Aorta (tissue), 5 donors: ENCODE results near the gene PSMF1. TPM values are rescaled to one million over a fixed set of nuclear protein-coding genes. Genes with fewer than 3 reads are reported as not detected.

Source experiments
- ATAC-seq: fragments of 200-7000 bp; cut with Tn5 transposase; one replicate; pipeline ENCODE4 v1.9.1; 2022; ENCODE audit warnings: moderate library complexity; ENCODE audit not compliant: low FRiP score
- DNase-seq, 2 donors: peaks; one replicate each; pipeline ENCODE4 v3.0.0-alpha.2; 2020
- H3K27ac ChIP-seq, 2 donors: one replicate each; pipeline ENCODE4 v1.5.1; 2013; ENCODE audit warnings: low read length in 2 of 2, mild to moderate bottlenecking in 2 of 2, moderate library complexity in 2 of 2, control low read depth in 1 of 2, inconsistent platforms in 1 of 2, low read depth in 1 of 2
- H3K27me3 ChIP-seq, 2 donors: one replicate each; pipeline ENCODE4 v1.6.1; 2013; ENCODE audit warnings: control low read depth in 1 of 2, low read length in 1 of 2, mild to moderate bottlenecking in 1 of 2, moderate library complexity in 1 of 2; ENCODE audit not compliant: insufficient read depth in 2 of 2, control insufficient read depth in 1 of 2
- H3K36me3 ChIP-seq, 2 donors: one replicate each; pipeline ENCODE4 v1.6.1; 2013; ENCODE audit warnings: control low read depth in 1 of 2, low read length in 1 of 2, mild to moderate bottlenecking in 1 of 2; ENCODE audit not compliant: insufficient read depth in 2 of 2, control insufficient read depth in 1 of 2
- H3K4me1 ChIP-seq, 2 donors: one replicate each; pipeline ENCODE4 v1.6.1; 2013; ENCODE audit warnings: low read length in 2 of 2, control low read depth in 1 of 2, mild to moderate bottlenecking in 1 of 2, moderate library complexity in 1 of 2; ENCODE audit not compliant: insufficient read depth in 2 of 2, control insufficient read depth in 1 of 2
- H3K4me3 ChIP-seq, 2 donors: one replicate each; pipeline ENCODE4 v1.5.1; 2013; ENCODE audit warnings: low read length in 2 of 2, control low read depth in 1 of 2, mild to moderate bottlenecking in 1 of 2
- H3K9me3 ChIP-seq: one replicate; pipeline ENCODE4 v1.6.1; 2013; ENCODE audit warnings: mild to moderate bottlenecking, low read length; ENCODE audit not compliant: control insufficient read depth
- WGBS, 2 donors: extraction: QIAGEN DNeasy Blood & Tissue Kit; methylation state at CpG; one replicate each; pipeline ENCODE4 v1.1.7; 2013; 5-methylcytosine and 5-hydroxymethylcytosine counted together
- intact Hi-C, 2 donors: fragments of 100-400 bp; cut with DNase I; formaldehyde crosslinking; loops; one replicate each; pipeline versions ENCODE4 v1.14.2 to v1.15.0; 2022
- polyA plus RNA-seq, 2 donors: library from polyadenylated mRNA; stranded (reverse); fragments of 200-250 nt; gene quantifications; one replicate each; pipeline ENCODE4 v1.2.3, GENCODE V29; 2013
- total RNA-seq, 2 donors: library from RNA; stranded (reverse); fragmentation: NEBNext Ultra II Directional; extraction: Animal tissue kit (Norgen Biotek cat#: 25700); gene quantifications; one replicate each; pipeline ENCODE4 v1.2.1, GENCODE V29; 2021
- donor health status: healthy with polysubstance abuse.
- donor health status: Bipolar disorder and iron deficiency.
- donor health status: DM: no; HTN: no; CAD: no.
- donor health status: DM: no; HTN: no; CAD: no.
- donor health status: DM: yes; HTN: yes; CAD: no.

The PSMF1 gene
- total and polyA plus RNA-seq, 4 donors: 39.3 to 105 (median 83.8) TPM

GRCh38 chr20:1206366-1207148 lies 88.2 kb downstream of the PSMF1 start:
- peaks cover 3% of the 10 kb centered on the region for H3K9me3 ChIP-seq
- H3K27ac ChIP-seq: no peak overlapping the region
- DNase-seq (no peak), ATAC-seq (no peak)
- intact Hi-C loops: no loop called here
- H3K36me3 ChIP-seq: no peaks in the 10 kb centered on the region
- no peaks in the 10 kb centered on the region for H3K27me3 ChIP-seq
- no peak overlapping the region for H3K4me3 ChIP-seq
- H3K4me1 ChIP-seq: no peaks in the 10 kb centered on the region
- 68 to 72% methylated on average over 19 of the region's 19 CpGs for WGBS, 2 donors

DNA sequence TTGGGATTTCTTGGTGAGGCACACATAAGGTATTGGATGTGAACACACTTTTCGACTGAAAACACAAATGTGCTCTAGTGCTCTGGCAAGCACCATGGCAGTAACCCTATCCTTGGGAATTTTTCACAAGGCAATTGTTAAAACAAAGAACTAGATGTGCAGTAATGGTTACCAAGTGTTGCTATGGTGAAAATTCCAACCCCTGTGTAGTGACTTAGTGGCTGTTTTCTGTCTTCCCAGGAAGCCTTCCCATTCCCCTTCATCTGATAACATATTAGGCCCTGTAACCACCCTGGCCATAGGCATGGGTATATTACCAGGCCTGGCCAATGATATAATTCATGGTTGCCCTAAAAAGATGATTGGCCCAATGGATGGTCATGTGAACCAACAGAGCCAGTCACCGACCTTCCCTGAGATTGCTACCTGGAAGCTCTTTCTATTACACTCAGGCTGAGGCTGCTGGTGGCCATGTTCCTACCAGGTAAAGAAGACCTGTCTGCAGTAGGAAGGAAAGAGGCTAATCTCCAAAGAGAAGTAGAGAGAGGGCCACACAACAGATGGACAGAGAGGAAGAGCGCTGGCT lies 89.0 kb downstream of the PSMF1 start:
- H3K27me3 ChIP-seq: no peaks in the 10 kb centered on the region
- H3K4me1 ChIP-seq: no peaks in the 10 kb centered on the region
- H3K36me3 ChIP-seq: no peaks in the 10 kb centered on the region
- H3K4me3 ChIP-seq: no peak overlapping the region
- WGBS, 2 donors: 82% methylated on average over 3 of the region's 3 CpGs
- ATAC-seq: no peak
- no peak for DNase-seq
- H3K9me3 ChIP-seq: peaks cover 3% of the 10 kb centered on the region
- H3K27ac ChIP-seq: no peak overlapping the region
- intact Hi-C loops: no loop called here

DNA sequence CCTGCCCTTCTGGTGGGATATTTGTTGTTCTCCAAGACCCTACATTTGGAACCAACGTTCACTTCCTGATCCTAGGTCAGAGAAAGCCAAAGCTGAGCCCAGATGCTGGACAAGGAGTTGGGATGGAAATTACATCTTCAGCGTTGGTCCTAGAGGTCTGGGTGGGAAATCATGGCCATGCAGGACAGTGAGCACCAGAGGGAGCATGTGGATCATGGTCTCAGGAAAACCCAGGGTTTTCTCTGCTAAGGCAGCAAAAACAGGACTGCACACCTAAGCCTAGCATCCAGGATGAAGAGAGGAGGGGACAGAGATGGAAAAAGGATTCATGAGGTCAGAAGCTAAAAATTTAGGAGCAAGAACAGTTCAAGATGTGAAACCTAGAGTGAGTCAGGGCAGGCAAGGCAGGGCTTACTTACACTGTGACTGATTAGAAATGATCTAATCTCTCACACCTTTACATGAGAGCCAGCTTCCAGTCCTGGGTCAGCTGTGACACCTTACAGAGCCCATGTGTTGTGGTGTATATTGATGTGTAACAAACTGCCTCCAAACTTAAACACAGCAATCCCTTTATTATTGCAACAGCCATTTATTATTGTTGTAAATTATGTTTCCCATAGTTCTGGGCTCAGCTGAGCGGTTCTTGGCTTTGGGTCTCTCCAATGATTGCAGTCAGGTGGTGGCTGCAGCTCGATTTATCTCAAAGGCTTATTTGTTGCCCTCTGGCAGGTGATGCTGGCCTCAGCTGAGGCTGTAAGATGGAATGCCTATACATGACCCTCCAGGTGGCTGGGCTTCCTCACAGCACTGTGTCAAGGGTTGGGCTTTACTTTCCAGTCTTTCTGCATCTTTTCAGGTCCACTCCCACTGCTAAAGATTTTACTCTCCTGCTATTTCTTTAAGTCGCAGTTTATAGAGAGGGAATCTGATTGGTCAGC lies 91.3 kb downstream of the PSMF1 start:
- Histone ChIP-seq H3K27me3 (no peaks in the 10 kb centered on the region), H3K4me3 (no peak overlapping the region), H3K27ac (no peak overlapping the region), H3K36me3 (no peaks in the 10 kb centered on the region), H3K9me3 (peaks cover 3% of the 10 kb centered on the region), H3K4me1 (no peaks in the 10 kb centered on the region)
- DNase-seq (no peak), ATAC-seq (no peak)
- 51 to 58% methylated on average over 5 of the region's 5 CpGs for WGBS, 2 donors
- intact Hi-C loops: loop anchor here (5.0 kb wide), 1 partner anchor 392 kb away; no protein-coding TSS in a partner anchor

- no peak for ATAC-seq
- WGBS, 2 donors: 96 to 100% methylated on average over 1 of the region's 1 CpG
- Histone ChIP-seq H3K36me3 (no peaks in the 10 kb centered on the region), H3K27me3 (no peaks in the 10 kb centered on the region), H3K9me3 (peaks cover 3% of the 10 kb centered on the region), H3K27ac (no peak overlapping the region), H3K4me3 (no peak overlapping the region), H3K4me1 (no peaks in the 10 kb centered on the region)
- no peak for DNase-seq
- intact Hi-C loops: loop anchor here (5.0 kb wide), 1 partner anchor 393 kb away; no protein-coding TSS in a partner anchor
Observed at GRCh38 chr20:1210501-1210900, 92.1 kb downstream of the PSMF1 start.

- Histone ChIP-seq H3K27ac (no peak overlapping the region), H3K36me3 (no peaks in the 10 kb centered on the region), H3K9me3 (peaks cover 3% of the 10 kb centered on the region), H3K4me1 (no peaks in the 10 kb centered on the region), H3K27me3 (no peaks in the 10 kb centered on the region), H3K4me3 (no peak overlapping the region)
- DNase-seq (no peak), ATAC-seq (no peak)
- intact Hi-C loops: loop anchor here (5.0 kb wide), 1 partner anchor 395 kb away; no protein-coding TSS in a partner anchor
Observed at GRCh38 chr20:1212023-1212422, 93.6 kb downstream of the PSMF1 start.

DNA sequence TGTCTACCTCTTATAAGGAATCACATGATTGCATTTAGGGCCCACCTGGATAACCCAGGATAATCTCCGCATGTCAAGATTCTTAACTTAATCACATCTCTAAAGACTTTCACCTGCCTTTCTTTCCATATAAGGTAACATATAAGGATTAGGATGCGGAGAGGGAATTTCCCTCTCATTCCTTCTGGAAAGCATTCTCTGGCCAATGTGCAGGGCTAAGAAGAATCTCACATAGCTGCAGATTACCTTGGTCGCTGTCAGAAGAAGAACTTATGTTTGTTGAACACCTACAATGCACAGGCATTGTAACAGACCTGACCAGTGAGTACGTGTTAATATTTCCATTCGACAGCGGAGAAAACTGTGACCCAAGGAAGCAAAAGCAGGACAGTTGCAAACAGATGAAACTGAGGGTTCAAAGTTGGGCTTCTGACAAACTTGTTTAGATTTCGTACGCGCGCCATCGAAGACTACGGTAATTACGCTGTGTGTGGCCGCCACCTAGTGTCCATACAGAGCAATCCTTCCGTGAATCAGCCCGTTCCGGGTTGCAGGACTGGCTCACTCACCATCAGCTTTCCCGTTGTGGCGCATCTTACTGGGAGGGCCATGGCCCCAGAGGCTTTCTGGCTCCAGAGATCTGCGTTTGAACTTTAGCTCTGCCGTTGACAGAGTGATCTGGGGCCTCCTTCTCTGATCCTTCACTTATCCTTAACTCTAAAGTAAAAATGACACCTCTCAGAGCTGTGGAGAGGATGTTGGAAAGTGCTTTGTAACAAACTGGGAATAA lies 94.4 kb downstream of the PSMF1 start:
- intact Hi-C loops: loop anchor here (5.0 kb wide), 1 partner anchor 396 kb away; no protein-coding TSS in a partner anchor
- 12% methylated on average over 21 of the region's 21 CpGs for WGBS, 2 donors
- Histone ChIP-seq H3K36me3 (no peaks in the 10 kb centered on the region), H3K9me3 (peaks cover 3% of the 10 kb centered on the region), H3K4me3 (no peak overlapping the region), H3K4me1 (no peaks in the 10 kb centered on the region), H3K27ac (no peak overlapping the region), H3K27me3 (no peaks in the 10 kb centered on the region)
- ATAC-seq: peak; percentile 81
- DNase-seq: peak; percentile 68 to 85

- Histone ChIP-seq H3K27ac (no peak overlapping the region), H3K36me3 (no peaks in the 10 kb centered on the region), H3K27me3 (no peaks in the 10 kb centered on the region), H3K4me1 (no peaks in the 10 kb centered on the region), H3K9me3 (peaks cover 2% of the 10 kb centered on the region), H3K4me3 (no peak overlapping the region)
- no peak for DNase-seq
- intact Hi-C loops: loop anchor here (5.0 kb wide), 1 partner anchor 398 kb away; no protein-coding TSS in a partner anchor
- no peak for ATAC-seq
- WGBS, 2 donors: 68 to 74% methylated on average over 4 of the region's 4 CpGs
Observed at GRCh38 chr20:1214838-1215261, 96.4 kb downstream of the PSMF1 start.
